ENCODE data around the gene VPS37D.

GRCh38 chr7:73685311-73685710, 17.7 kb downstream of the VPS37D start:
- no peak for TF ChIP-seq CEBPB (IDR thresholded peaks at IDR 0.05)
- no peak for TF ChIP-seq EP300 (IDR thresholded peaks at IDR 0.05; ENCODE audit: borderline replicate concordance)
- no peak for TF ChIP-seq FOXM1 (IDR thresholded peaks at IDR 0.05; ENCODE audit: borderline replicate concordance, low read depth)

All from Ishikawa (cell line).